GM23338 (cell line): ENCODE results near the gene PEA15. TPM values are rescaled to one million over a fixed set of nuclear protein-coding genes. Genes with fewer than 3 reads are reported as not detected.

Source experiments
- ATAC-seq: fragments of 200-7000 bp; cut with Tn5 transposase; 3 replicates; pipeline ENCODE4 v1.9.1; 2020
- DNase-seq: peaks from one replicate; pipeline ENCODE4 v3.0.0-alpha.2; 2015; ENCODE audit warnings: low spot score
- H2AFZ ChIP-seq: fragments of 200-600 bp; sonication (generic); 2 replicates; pipeline ENCODE4 v1.8.0; 2016; ENCODE audit warnings: antibody characterized with exemption, mild to moderate bottlenecking, moderate library complexity
- H3F3A ChIP-seq: fragments of 200-600 bp; sonication (generic); replicated peaks from 2 replicates; pipeline ENCODE4 v1.8.0; 2017; ENCODE audit warnings: antibody characterized with exemption, mixed run types, low read depth
- H3K27ac ChIP-seq: fragments of 200-600 bp; sonication (generic); 2 replicates; pipeline ENCODE4 v1.6.1; 2016; ENCODE audit warnings: low read depth
- H3K27me3 ChIP-seq: fragments of 200-600 bp; sonication (generic); 2 replicates; pipeline ENCODE4 v1.8.0; 2016; ENCODE audit warnings: mild to moderate bottlenecking, mixed run types, moderate library complexity; ENCODE audit not compliant: insufficient read depth
- H3K36me3 ChIP-seq: fragments of 200-600 bp; sonication (generic); 2 replicates; pipeline ENCODE4 v1.8.0; 2016; ENCODE audit warnings: mild to moderate bottlenecking; ENCODE audit not compliant: insufficient read depth
- H3K4me1 ChIP-seq: fragments of 200-600 bp; sonication (generic); 2 replicates; pipeline ENCODE4 v1.8.0; 2016; ENCODE audit warnings: mild to moderate bottlenecking, moderate library complexity; ENCODE audit not compliant: insufficient read depth
- H3K4me2 ChIP-seq: fragments of 200-600 bp; sonication (generic); 2 replicates; pipeline ENCODE4 v1.7.1; 2017; ENCODE audit warnings: mixed run types
- H3K4me3 ChIP-seq: fragments of 200-600 bp; sonication (generic); 2 replicates; pipeline ENCODE4 v1.6.1; 2016; ENCODE audit warnings: mixed run types
- H3K79me2 ChIP-seq: fragments of 200-600 bp; sonication (generic); replicated peaks from 2 replicates; pipeline ENCODE4 v1.8.0; 2017; ENCODE audit warnings: mild to moderate bottlenecking; ENCODE audit not compliant: insufficient read depth
- H3K9me2 ChIP-seq: fragments of 200-600 bp; sonication (generic); 2 replicates; pipeline ENCODE4 v1.8.0; 2017; ENCODE audit not compliant: insufficient read depth
- H4K20me1 ChIP-seq: fragments of 200-600 bp; sonication (generic); replicated peaks from 2 replicates; pipeline ENCODE4 v1.8.0; 2017; ENCODE audit warnings: mild to moderate bottlenecking; ENCODE audit not compliant: insufficient read depth
- H3K27ac Mint-ChIP-seq: 2 replicates; pipeline ENCODE4 v1.8.0; 2020; ENCODE audit warnings: inconsistent platforms, mild to moderate bottlenecking, moderate library complexity, mixed read lengths
- H3K27me3 Mint-ChIP-seq: 3 replicates; pipeline ENCODE4 v1.8.0; 2022; ENCODE audit warnings: low read depth, mild to moderate bottlenecking, moderate library complexity, mixed read lengths, inconsistent platforms; ENCODE audit not compliant: insufficient read depth, poor library complexity
- H3K36me3 Mint-ChIP-seq: 3 replicates; pipeline ENCODE4 v1.8.0; 2021; ENCODE audit warnings: low read depth, mild to moderate bottlenecking, inconsistent platforms, moderate library complexity, mixed read lengths
- H3K4me1 Mint-ChIP-seq: 3 replicates; pipeline ENCODE4 v1.8.0; 2020; ENCODE audit warnings: mild to moderate bottlenecking, inconsistent platforms, mixed read lengths
- H3K4me3 Mint-ChIP-seq: 3 replicates; pipeline ENCODE4 v1.8.0; 2021; ENCODE audit warnings: moderate library complexity, mild to moderate bottlenecking, inconsistent platforms, mixed read lengths
- H3K9me3 Mint-ChIP-seq: 3 replicates; pipeline ENCODE4 v1.8.0; 2020; ENCODE audit warnings: moderate library complexity, mild to moderate bottlenecking, inconsistent platforms, mixed read lengths
- CREB1 ChIP-seq: fragments of 250-450 bp; sonication (Bioruptor Pico); IDR thresholded peaks from 2 replicates; pipeline ENCODE4 v1.5.0; 2020; ENCODE audit warnings: low read depth, mild to moderate bottlenecking, moderate library complexity
- ETS1 ChIP-seq: IDR thresholded peaks from 2 replicates; pipeline ENCODE4 v1.6.1; 2016; ENCODE audit warnings: antibody characterized with exemption
- EZH2phosphoT487 ChIP-seq: fragments of 200-600 bp; sonication (generic); IDR thresholded peaks from one replicate; pipeline ENCODE4 v1.8.1; 2018; ENCODE audit warnings: antibody characterized with exemption; ENCODE audit not compliant: unreplicated experiment
- NANOG ChIP-seq: IDR thresholded peaks from 2 replicates; pipeline ENCODE4 v1.6.1; 2016; ENCODE audit warnings: antibody characterized with exemption, borderline replicate concordance
- STAT1 ChIP-seq: IDR thresholded peaks from one replicate; pipeline ENCODE4 v1.6.1; 2016; ENCODE audit warnings: antibody characterized with exemption; ENCODE audit not compliant: unreplicated experiment
- ZNF114 ChIP-seq: fragments of 250-450 bp; sonication (Bioruptor Pico); IDR thresholded peaks from 2 replicates; pipeline ENCODE4 v1.5.0; 2020; ENCODE audit warnings: mild to moderate bottlenecking, moderate library complexity
- ZNF462 ChIP-seq: fragments of 250-450 bp; sonication (Bioruptor Pico); IDR thresholded peaks from 2 replicates; pipeline ENCODE4 v1.5.0; 2020; ENCODE audit warnings: mild to moderate bottlenecking, moderate library complexity
- polyA plus RNA-seq: library from polyadenylated mRNA; unstranded; fragments of >200 nt; fragmentation: Nextera tagmentation; extraction: Ambion mirVana; gene quantifications from 2 replicates; pipeline ENCODE4 v1.2.1, GENCODE V29; 2016
- total RNA-seq: library from RNA; depleted of rRNA; stranded (reverse); fragments of >200 nt; shearing (Covaris generic); gene quantifications from 2 replicates; pipeline ENCODE4 v1.2.3, GENCODE V29; 2014

PEA15 gene
- total and polyA plus RNA-seq, 2 experiments from 2014 or later, result 60.3 to 80.8 TPM

- TF ChIP-seq ETS1, result peak; percentile 95
- TF ChIP-seq STAT1, result no peak
- TF ChIP-seq NANOG, result peak; percentile 99
- peak; percentile 39; the same call in 1 of the 2 replicates for TF ChIP-seq ZNF462 (CRISPR knock-in tag)
- no peak for TF ChIP-seq ZNF114 (CRISPR knock-in tag)
Measured at GRCh38 chr1:160169553-160170399, 35.4 kb upstream of the PEA15 start (continued).

- peaks cover 58% of the 10 kb centered on the region for H3K4me1 Mint-ChIP-seq
- no peaks in the 10 kb centered on the region; the same call in 2 of the 3 replicates for H3K36me3 Mint-ChIP-seq
- Histone ChIP-seq H3K27me3 (no peaks in the 10 kb centered on the region), H2AFZ (peak overlapping the region; percentile 29; the same call in 1 of the 2 replicates), H3K79me2 (no peaks in the 10 kb centered on the region), H3F3A (peaks cover 20% of the 10 kb centered on the region), H4K20me1 (no peaks in the 10 kb centered on the region), H3K4me2 (peak overlapping the region; percentile 50), H3K4me3 (peak overlapping the region; percentile 29; the same call in 1 of the 2 replicates), H3K27ac (peak overlapping the region; percentile 97), H3K4me1 (peaks cover 54% of the 10 kb centered on the region), H3K36me3 (no peaks in the 10 kb centered on the region), H3K9me2 (peaks cover 13% of the 10 kb centered on the region)
- H3K27me3 Mint-ChIP-seq, result peaks cover 23% of the 10 kb centered on the region
- H3K27ac Mint-ChIP-seq, result no peak overlapping the region
- H3K9me3 Mint-ChIP-seq, result no peaks in the 10 kb centered on the region; the same call in 1 of the 3 replicates
- ATAC-seq, result no peak
- DNase-seq, result no peak
- H3K4me3 Mint-ChIP-seq, result no peak overlapping the region
- TF ChIP-seq EZH2phosphoT487, result no peak
- TF ChIP-seq CREB1 (CRISPR knock-in tag), result no peak
- no peak for TF ChIP-seq ZNF462 (CRISPR knock-in tag)
Measured at GRCh38 chr1:160171354-160171753, 33.8 kb upstream of the PEA15 start.
